Spleen (tissue), 11 donors: Measurements from ENCODE around the gene VPS4A. TPM values are rescaled to one million over a fixed set of nuclear protein-coding genes. Genes with fewer than 3 reads are reported as not detected.
A peak's percentile ranks its signal among the peaks of the same experiment; 100 is the strongest.

Experiments used
- DNase-seq: peaks from one replicate; pipeline ENCODE4 v3.0.0-alpha.2; 2020
- H3K27ac ChIP-seq, 8 donors: fragments of 200-600 bp; sonication (generic) in 7 of 8; 1 replicate in 4 of 8; 2 replicates in 4 of 8; pipeline versions ENCODE4 v1.5.0 to v1.8.0; 2016 to 2021; ENCODE audit warnings: inconsistent platforms in 4 of 8, mild to moderate bottlenecking in 4 of 8, moderate library complexity in 1 of 8
- H3K27me3 ChIP-seq, 7 donors: fragments of 200-600 bp; sonication (generic) in 6 of 7; replicated peaks in 1 of 7; 1 replicate in 4 of 7; 2 replicates in 3 of 7; pipeline versions ENCODE4 v1.5.0 to v1.8.0; 2016 to 2021; ENCODE audit warnings: inconsistent platforms in 3 of 7, mild to moderate bottlenecking in 1 of 7
- H3K36me3 ChIP-seq, 6 donors: fragments of 200-600 bp; sonication (generic) in 5 of 6; 1 replicate in 4 of 6; 2 replicates in 2 of 6; pipeline versions ENCODE4 v1.5.0 to v1.8.0; 2016 to 2021; ENCODE audit warnings: inconsistent platforms in 2 of 6
- H3K4me1 ChIP-seq, 6 donors: fragments of 200-600 bp; sonication (generic) in 5 of 6; 1 replicate in 3 of 6; 2 replicates in 3 of 6; pipeline versions ENCODE4 v1.5.0 to v1.8.0; 2016 to 2021; ENCODE audit warnings: inconsistent platforms in 3 of 6
- H3K4me3 ChIP-seq, 8 donors: fragments of 200-600 bp; sonication (generic) in 7 of 8; 1 replicate in 4 of 8; 2 replicates in 4 of 8; pipeline versions ENCODE4 v1.5.0 to v1.8.0; 2016 to 2021; ENCODE audit warnings: inconsistent platforms in 4 of 8, mild to moderate bottlenecking in 4 of 8, moderate library complexity in 2 of 8
- H3K9me3 ChIP-seq, 8 donors: fragments of 200-600 bp; sonication (generic) in 7 of 8; 1 replicate in 4 of 8; 2 replicates in 4 of 8; pipeline versions ENCODE4 v1.5.0 to v1.8.0; 2016 to 2021; ENCODE audit warnings: inconsistent platforms in 4 of 8
- CTCF ChIP-seq, 11 experiments: fragments of 200-600 bp in 7 of 11; fragments of 450-650 bp in 4 of 11; sonication (generic) in 4 of 11; IDR thresholded peaks in 8 of 11; conservative IDR thresholded peaks in 3 of 11; 1 replicate in 7 of 11; 2 replicates in 4 of 11; pipeline versions ENCODE4 v1.4.0 to v1.8.0; 2016 to 2021; ENCODE audit warnings: antibody characterized with exemption in 11 of 11, inconsistent platforms in 4 of 11, mild to moderate bottlenecking in 1 of 11
- POLR2A ChIP-seq, 3 donors: fragments of 450-650 bp; IDR thresholded peaks; one replicate each; pipeline ENCODE4 v1.5.1; 2017; ENCODE audit warnings: antibody characterized with exemption in 3 of 3, mild to moderate bottlenecking in 1 of 3
- POLR2AphosphoS5 ChIP-seq, 3 donors: sonication (generic); formaldehyde crosslinking; IDR thresholded peaks; one replicate each; pipeline ENCODE4 v1.5.1; 2017; ENCODE audit warnings: antibody characterized with exemption in 3 of 3
- WGBS, 5 donors: extraction: QIAGEN DNeasy Blood & Tissue Kit in 3 of 5; methylation state at CpG; one replicate each; pipeline versions ENCODE4 v1.1.5 to v1.1.7; 2013 to 2018; 5-methylcytosine and 5-hydroxymethylcytosine counted together
- intact Hi-C: fragments of 100-400 bp; cut with DNase I; formaldehyde crosslinking; loops from one replicate; pipeline ENCODE4 v1.15.0; 2023; ENCODE audit warnings: low total_unique reads
- polyA plus RNA-seq, 3 donors: library from polyadenylated mRNA; stranded (reverse); fragments of 200-250 nt; gene quantifications; one replicate each; pipeline ENCODE4 v1.2.1, GENCODE V29; 2013
- total RNA-seq, 7 donors: library from RNA; depleted of rRNA in 3 of 7; stranded (reverse); fragments of >200 nt in 3 of 7; fragmentation: NEBNext Ultra II Directional in 4 of 7; extraction: Animal tissue kit (Norgen Biotek cat#: 25700) in 4 of 7; gene quantifications; one replicate each; pipeline versions ENCODE4 v1.1.0 to v1.2.1, GENCODE V29; 2016 to 2021
- donor health status: healthy with polysubstance abuse.
- donor health status: DM: no; HTN: no; CAD: no; lungs with moderate emphysema.
- donor health status: DM: no; HTN: no; CAD: no.
- donor health status: Bipolar disorder and iron deficiency.
- donor health status: healthy.
- donor health status: DM: no; HTN: no; CAD: no.
- donor health status: DM: yes; HTN: yes; CAD: no.

VPS4A gene
- total and polyA plus RNA-seq, 10 donors: 21.5 to 38.0 (median 32.5) TPM

GRCh38 chr16:69325784-69326171 is 14.6 kb downstream of the VPS4A start:
- WGBS, 5 donors: 90 to 93% (median 92%) methylated on average over 4 to 6 of the region's 6 CpGs
- Histone ChIP-seq H3K9me3 (no peaks in the 10 kb centered on the region), H3K4me1 (peaks cover 30 to 73% (median 56%) of the 10 kb centered on the region in 6 donors), H3K4me3 (no peak overlapping the region), H3K36me3 (peaks cover 5 to 82% (median 58%) of the 10 kb centered on the region in 6 donors), H3K27me3 (no peaks in the 10 kb centered on the region), H3K27ac (peak overlapping the region in 3 of 8 donors; percentile 10 to 28 (median 13))
- peak; percentile 41 for DNase-seq
- no peak for TF ChIP-seq POLR2A (IDR thresholded peaks at IDR 0.05)
- no peak for TF ChIP-seq CTCF (IDR thresholded peaks at IDR 0.05 in 8 of 11, conservative IDR thresholded peaks at IDR 0.05 in 3 of 11)
- peak in 2 of 3 donors; percentile 12 to 20 for TF ChIP-seq POLR2AphosphoS5 (IDR thresholded peaks at IDR 0.05)
- intact Hi-C loops: no loop called here

GRCh38 chr16:69326172-69326873 is 15.2 kb downstream of the VPS4A start:
- H3K27ac ChIP-seq: peak overlapping the region in 3 of 8 donors; percentile 10 to 28 (median 13)
- peaks cover 0 to 76% (median 53%) of the 10 kb centered on the region in 6 donors for H3K36me3 ChIP-seq
- no peaks in the 10 kb centered on the region for H3K9me3 ChIP-seq
- peak in 1 of 3 donors; percentile 7 for TF ChIP-seq POLR2AphosphoS5 (IDR thresholded peaks at IDR 0.05)
- no peak for TF ChIP-seq POLR2A (IDR thresholded peaks at IDR 0.05)
- WGBS, 5 donors: 56 to 71% (median 61%) methylated on average over 7 of the region's 7 CpGs
- H3K4me1 ChIP-seq: peaks cover 33 to 78% (median 61%) of the 10 kb centered on the region in 6 donors
- intact Hi-C loops: no loop called here
- no peak for DNase-seq
- H3K27me3 ChIP-seq: no peaks in the 10 kb centered on the region
- no peak overlapping the region for H3K4me3 ChIP-seq

GRCh38 chr16:69327585-69328310 is 16.6 kb downstream of the VPS4A start:
- no peak for TF ChIP-seq CTCF (IDR thresholded peaks at IDR 0.05 in 8 of 11, conservative IDR thresholded peaks at IDR 0.05 in 3 of 11)
- no peak for TF ChIP-seq POLR2AphosphoS5 (IDR thresholded peaks at IDR 0.05)
- TF ChIP-seq POLR2A (IDR thresholded peaks at IDR 0.05): no peak
- Histone ChIP-seq H3K4me3 (no peak overlapping the region), H3K9me3 (no peaks in the 10 kb centered on the region), H3K27me3 (no peaks in the 10 kb centered on the region), H3K27ac (peak overlapping the region in 1 of 8 donors; percentile 96), H3K36me3 (peaks cover 0 to 75% (median 50%) of the 10 kb centered on the region in 6 donors), H3K4me1 (peaks cover 33 to 93% (median 65%) of the 10 kb centered on the region in 6 donors)
- intact Hi-C loops: no loop called here
- 91 to 95% (median 91%) methylated on average over 14 of the region's 14 CpGs for WGBS, 5 donors
- DNase-seq: peak; percentile 29

GRCh38 chr16:69328854-69329316 is 17.7 kb downstream of the VPS4A start:
- DNase-seq: peak; percentile 67
- H3K4me3 ChIP-seq: peak overlapping the region in 5 of 8 donors; percentile 76 to 100 (median 100)

More at GRCh38 chr16:69328854-69329316, 17.7 kb downstream of the VPS4A start:
- Histone ChIP-seq H3K9me3 (no peaks in the 10 kb centered on the region), H3K4me1 (peaks cover 33 to 95% (median 65%) of the 10 kb centered on the region in 6 donors), H3K36me3 (peaks cover 0 to 75% (median 50%) of the 10 kb centered on the region in 6 donors), H3K27ac (peak overlapping the region in 3 of 8 donors; percentile 95 to 96 (median 96)), H3K27me3 (no peaks in the 10 kb centered on the region)
- no peak for TF ChIP-seq CTCF (IDR thresholded peaks at IDR 0.05 in 8 of 11, conservative IDR thresholded peaks at IDR 0.05 in 3 of 11)
- TF ChIP-seq POLR2A (IDR thresholded peaks at IDR 0.05): no peak
- peak; percentile 5 to 51 (median 26) for TF ChIP-seq POLR2AphosphoS5 (IDR thresholded peaks at IDR 0.05)
- 60 to 78% (median 65%) methylated on average over 10 of the region's 10 CpGs for WGBS, 5 donors
- intact Hi-C loops: no loop called here
